Activated CD8-positive, alpha-beta memory T cell treated with anti-CD3 and anti-CD28 coated beads, Interleukin-2, amount 50 U/mL, for 4 hours (primary cell): Measurements from ENCODE around the gene DMGDH.
A peak's percentile ranks its signal among the peaks of the same experiment; 100 is the strongest.

Source experiments
- DNase-seq: peaks from one replicate; pipeline ENCODE4 v3.0.0-alpha.2; 2020

Gene DMGDH

GRCh38 chr5:79069488-79070349, at the start of gene DMGDH, which contains the start of gene BHMT2:
DMGDH (minus strand) TSS chr5:79069674; CDS start chr5:79069620, 54 bp downstream.
BHMT2 (plus strand) TSS chr5:79069767; CDS start chr5:79069783, 16 bp downstream.
- DNase-seq, result no peak

DNA sequence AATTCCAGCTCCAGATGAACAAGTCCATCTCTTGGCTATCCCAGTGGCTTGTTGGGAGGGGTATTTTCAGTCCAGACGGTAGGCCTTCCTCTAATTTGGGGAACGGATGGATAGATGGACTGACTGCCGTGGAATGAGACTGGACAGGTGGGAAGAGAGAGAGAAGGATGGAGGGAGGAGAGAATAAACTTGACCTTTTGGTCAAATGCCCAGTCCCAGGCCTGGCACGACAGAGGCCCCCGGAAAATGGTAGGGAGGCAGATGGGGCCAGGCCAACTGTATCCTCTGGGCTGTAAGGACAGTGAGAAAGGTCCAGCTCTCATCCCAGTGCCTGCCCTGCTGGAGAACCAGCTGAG, 43.2 kb upstream of the DMGDH start:
- no peak for DNase-seq

DNA sequence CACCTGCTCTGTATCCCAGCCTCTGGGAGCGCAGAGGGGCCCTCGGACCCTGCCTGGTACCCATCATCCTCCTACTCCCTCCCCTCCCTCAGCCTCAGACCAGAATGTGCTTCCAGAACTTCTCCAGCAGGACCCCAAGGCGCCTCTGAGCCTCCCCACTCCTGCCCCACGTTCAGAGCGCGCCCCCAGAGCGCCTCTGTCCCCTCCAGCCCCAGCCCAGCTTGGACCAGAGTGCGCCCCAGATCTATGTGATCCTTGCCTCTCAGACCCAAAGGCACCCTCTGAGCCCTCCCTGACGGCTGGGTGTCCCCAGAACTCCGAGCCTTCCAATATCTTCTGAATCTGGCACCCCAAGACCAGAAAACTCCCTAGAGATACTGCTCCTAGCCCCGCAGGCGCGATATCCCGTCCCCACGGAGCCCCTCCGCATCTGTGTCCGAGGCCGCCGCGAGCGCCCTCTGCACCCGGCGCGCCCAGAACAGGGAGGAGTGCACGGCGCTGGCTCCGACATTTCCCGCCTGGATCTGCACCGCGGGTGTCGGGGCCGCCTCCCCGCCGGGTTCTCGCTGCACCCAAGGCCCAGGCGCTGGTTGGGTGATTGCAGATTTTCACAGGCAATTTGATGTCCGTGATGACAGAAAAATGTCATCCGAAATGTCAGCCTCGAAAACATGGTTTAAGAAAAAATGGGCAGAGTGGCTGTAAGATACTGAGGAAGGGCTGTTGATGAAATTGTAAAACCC, 42.7 kb upstream of the DMGDH start:
- DNase-seq, result no peak

DNA sequence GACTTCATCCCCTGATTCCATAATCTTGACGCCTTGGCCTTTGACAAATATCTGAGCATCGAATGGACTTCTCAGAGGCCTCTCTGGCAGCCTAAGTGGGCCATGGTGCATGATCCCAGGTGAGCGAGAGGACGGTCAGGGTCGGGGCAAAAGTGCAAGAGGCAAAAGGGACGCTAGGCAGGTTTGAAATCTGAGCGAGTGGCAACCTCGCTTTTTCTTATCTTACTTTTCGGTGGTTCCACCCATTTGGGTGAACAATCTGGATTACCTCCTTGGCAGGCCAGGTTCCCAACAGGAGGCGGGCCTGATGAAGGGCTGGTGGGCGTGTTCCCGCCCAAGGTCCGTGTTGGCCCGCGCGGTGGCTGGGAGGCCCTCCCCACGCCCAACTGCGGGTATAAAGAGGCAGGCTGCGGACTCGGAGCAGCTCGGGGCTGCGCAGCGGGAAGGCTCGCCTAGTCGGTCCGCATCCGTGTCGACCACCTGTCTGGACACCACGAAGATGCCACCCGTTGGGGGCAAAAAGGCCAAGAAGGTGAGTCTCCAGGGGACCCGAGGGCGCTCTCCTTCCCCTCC, 42.0 kb upstream of the DMGDH start, which contains the start of gene BHMT:
Gene BHMT, plus strand, starts transcription at position 423 of the 573 bp plus-strand sequence. Its CDS starts 77 bp downstream, at position 500.
- DNase-seq, result no peak

GRCh38 chr5:79109527-79110492, 40.3 kb upstream of the DMGDH start:
- DNase-seq, result peak; percentile 28

DNA sequence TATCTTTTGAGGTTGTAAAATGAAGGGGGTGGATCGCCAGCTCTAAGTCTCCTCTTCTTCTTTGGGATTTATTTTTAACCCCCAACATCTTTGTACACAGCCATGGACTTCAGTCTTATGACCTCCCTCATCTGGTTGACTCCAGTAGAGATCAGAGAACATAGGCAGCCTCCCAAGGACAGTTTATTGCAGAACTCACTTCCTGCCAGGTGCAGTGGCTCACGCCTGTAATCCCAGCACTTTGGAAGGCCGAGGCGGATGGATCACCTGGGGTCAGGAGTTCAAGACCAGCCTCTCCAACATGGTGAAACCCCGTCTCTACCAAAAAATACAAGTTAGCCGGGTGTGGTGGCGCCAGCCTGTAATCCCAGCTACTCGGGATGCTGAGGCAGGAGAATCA, 39.3 kb upstream of the DMGDH start:
- DNase-seq, result no peak

DNA sequence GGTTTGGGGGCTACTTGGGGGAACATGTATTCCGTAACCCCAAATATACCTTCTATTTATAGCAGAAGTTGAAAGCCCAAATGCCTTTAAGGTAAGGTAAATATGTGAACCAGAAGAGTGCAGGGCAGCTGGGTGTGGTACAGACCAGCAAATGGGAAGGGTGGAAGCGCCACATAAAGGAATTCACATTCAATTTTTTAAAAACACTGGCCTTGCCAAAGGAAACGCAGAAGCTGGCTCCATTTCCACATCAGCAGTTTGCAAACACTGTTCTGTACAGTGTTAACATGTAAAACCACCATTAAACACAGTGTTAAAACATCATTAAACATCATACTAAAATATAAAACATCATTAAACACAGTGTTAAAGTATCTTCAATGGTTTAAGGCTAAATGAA, 38.6 kb upstream of the DMGDH start:
- DNase-seq, result no peak

- no peak for DNase-seq
Observed at GRCh38 chr5:79107020-79107796, 37.7 kb upstream of the DMGDH start.

DNA sequence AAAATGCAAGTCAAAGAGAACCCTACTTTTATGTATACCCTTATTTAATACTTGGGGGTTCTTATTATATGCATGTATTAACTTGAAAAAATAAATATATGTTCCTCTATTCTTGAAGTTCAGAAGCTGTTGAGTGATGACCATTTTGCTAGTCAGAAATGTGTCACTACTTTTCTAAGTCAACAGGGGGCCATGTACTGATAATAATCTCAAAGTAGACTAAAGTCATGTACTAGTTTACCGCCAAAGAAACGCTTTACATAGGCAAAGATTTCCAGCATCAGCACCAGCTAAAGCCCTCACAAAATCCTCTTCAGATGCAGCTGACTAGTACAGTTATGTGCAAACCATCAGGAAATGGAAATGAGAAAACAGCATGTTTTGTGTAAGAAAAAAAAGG, 36.4 kb upstream of the DMGDH start:
- no peak for DNase-seq

GRCh38 chr5:79093762-79094161, 24.3 kb upstream of the DMGDH start:
- no peak for DNase-seq

DNA sequence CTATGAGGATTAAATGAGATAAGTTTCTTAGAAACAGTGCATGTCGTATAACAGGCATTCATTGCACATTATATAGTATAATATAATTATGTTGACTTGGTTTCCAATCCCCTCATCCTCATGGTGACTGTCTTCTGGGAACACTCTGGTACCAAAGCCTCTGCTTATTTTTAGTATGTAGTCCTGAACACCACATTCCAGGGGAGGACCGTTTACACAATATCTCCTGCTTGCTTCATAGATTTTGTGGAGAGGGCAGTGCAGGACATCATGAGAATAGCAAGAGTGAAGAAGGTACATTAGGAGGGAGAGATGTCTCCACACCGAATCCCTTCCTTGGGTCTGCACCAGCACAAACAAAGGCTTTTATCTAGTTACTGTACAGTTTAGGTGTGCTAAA, 21.6 kb upstream of the DMGDH start:
- no peak for DNase-seq

DNA sequence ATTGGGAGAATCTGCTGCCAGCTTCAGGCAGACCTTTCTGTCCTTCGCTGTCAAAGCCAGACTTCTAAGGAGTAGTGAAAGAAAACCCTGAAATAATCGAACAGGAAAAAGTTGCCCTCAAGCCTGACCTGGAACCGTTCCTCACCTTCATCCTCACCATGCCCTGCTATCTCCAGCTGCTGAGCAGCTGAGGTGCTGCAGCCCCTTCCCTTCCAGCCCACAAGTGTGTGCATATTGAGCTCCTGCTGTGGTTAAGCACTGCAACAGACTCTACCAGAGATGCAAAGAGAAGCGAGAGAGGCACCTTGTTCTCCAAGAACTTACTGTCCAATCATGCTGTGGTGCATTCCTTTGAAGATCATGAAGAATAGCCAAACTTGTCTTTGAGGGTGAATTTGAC, 19.0 kb upstream of the DMGDH start:
- DNase-seq, result no peak

GRCh38 chr5:79086116-79086515, 16.6 kb upstream of the DMGDH start:
- DNase-seq, result no peak

DNA sequence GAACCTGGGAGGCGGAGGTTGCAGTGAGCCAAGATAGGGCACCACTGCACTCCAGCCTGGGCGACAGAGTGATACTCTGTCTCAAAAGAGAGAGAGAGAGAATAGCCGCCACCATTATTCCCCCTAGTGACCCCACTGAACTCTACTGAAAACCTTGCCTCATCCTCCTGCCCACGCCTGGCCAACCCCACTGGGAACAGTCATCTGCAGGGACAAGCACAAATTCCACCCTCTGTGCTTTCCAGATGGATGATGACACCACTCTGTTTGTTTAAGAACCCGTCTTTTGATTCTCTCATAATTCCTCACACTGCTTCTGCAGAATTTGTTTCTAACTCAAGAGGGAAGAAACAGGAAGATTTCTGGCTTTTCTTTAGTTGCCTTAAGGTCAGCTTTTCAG, 12.3 kb upstream of the DMGDH start:
- no peak for DNase-seq

- no peak for DNase-seq
Observed at GRCh38 chr5:79080804-79081203, 11.3 kb upstream of the DMGDH start.

DNA sequence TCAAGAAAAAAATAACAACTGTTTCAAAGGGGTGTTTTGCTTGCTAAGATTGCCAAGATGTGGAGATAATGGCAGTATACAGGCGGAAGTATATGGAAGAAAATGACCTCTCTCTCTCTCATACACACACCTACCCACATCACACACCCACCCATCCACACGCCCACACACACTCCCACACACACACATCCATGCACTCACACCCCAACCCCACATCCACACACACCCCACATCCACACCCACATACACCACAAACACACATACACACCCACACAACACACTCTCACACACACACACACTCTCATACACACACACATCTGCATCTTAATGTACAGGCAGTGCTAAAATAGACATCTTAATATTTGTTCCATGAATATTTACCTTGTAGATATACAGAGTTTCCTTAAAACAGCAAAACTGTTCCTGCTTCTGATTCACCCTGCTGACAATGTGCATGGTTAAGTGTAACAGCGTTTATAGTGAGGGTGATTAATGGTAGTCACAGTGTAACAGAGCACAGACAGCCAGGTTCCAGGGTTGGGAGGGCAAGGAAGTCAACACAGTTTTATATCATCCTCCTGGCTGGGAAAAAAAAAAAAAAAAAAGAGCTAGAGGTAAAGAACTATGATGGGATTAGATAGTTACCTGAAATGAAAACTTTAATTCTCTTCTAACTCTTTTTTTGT, 8.3 kb upstream of the DMGDH start:
- no peak for DNase-seq

GRCh38 chr5:79076819-79077218, 7.3 kb upstream of the DMGDH start:
- DNase-seq, result no peak

- DNase-seq, result no peak
Observed at GRCh38 chr5:79075646-79076426, 6.4 kb upstream of the DMGDH start.

DNA sequence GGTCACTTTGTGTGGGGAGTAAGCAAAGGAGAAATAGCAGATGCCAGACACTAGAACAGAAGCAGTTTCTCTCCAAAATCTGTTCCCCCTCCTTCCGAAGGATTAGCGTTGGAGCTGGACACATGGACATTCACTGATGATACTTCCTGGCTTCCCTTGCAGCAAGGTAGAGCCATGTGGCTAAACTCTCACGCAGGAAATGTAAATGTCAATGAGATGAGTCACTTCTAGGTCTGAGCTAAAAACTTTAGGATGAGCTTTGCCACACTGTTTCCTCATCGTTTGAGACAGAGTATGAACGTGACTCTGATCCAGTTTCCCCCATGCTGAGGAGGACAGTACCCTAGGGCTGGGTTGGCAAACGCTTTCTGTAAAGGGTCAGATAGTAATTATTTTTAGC, 5.2 kb upstream of the DMGDH start:
- no peak for DNase-seq

GRCh38 chr5:79070350-79070667, 835 bp upstream of the DMGDH start:
- DNase-seq, result no peak
